Esophagus squamous epithelium (tissue), 5 donors: ENCODE results near the gene PGAP2. TPM values are rescaled to one million over a fixed set of nuclear protein-coding genes. Genes with fewer than 3 reads are reported as not detected.
"Not testable (repeated sequence)": the region's sequence is repeated elsewhere in the genome, so short reads cannot be mapped to it uniquely, and the experiment has no call there.

Experiments used
- DNase-seq: peaks from one replicate; lab custom pipeline; 2025; lab: John Stamatoyannopoulos, UW
- H3K27ac ChIP-seq, 4 donors: fragments of 200-600 bp; sonication (generic); one replicate each; pipeline ENCODE4 v1.5.1; 2016 to 2019; ENCODE audit warnings: mild to moderate bottlenecking in 1 of 4
- H3K27me3 ChIP-seq, 4 donors: fragments of 200-600 bp; sonication (generic); 1 replicate in 3 of 4; 2 replicates in 1 of 4; pipeline versions ENCODE4 v1.5.1 to v1.6.0; 2017 to 2021; ENCODE audit warnings: antibody characterized with exemption in 1 of 4
- H3K36me3 ChIP-seq, 3 donors: fragments of 200-600 bp; sonication (generic); one replicate each; pipeline ENCODE4 v1.5.1; 2016 to 2019
- H3K4me1 ChIP-seq, 3 donors: fragments of 200-600 bp; sonication (generic); one replicate each; pipeline ENCODE4 v1.5.1; 2017 to 2019
- H3K4me3 ChIP-seq, 4 donors: fragments of 200-600 bp; sonication (generic); 1 replicate in 3 of 4; 2 replicates in 1 of 4; pipeline ENCODE4 v1.5.1; 2016 to 2019; ENCODE audit warnings: mild to moderate bottlenecking in 2 of 4, moderate library complexity in 1 of 4
- H3K9me3 ChIP-seq, 3 donors: fragments of 200-600 bp; sonication (generic); one replicate each; pipeline ENCODE4 v1.5.1; 2016 to 2019
- POLR2A ChIP-seq, 4 donors: fragments of 450-650 bp; IDR thresholded peaks; one replicate each; pipeline ENCODE4 v1.6.1; 2017; ENCODE audit warnings: antibody characterized with exemption in 4 of 4, mild to moderate bottlenecking in 4 of 4, moderate library complexity in 3 of 4
- WGBS, 2 donors: methylation state at CpG; one replicate each; pipeline ENCODE4 v1.1.5; 2018; 5-methylcytosine and 5-hydroxymethylcytosine counted together
- intact Hi-C: fragments of 100-400 bp; cut with DNase I; formaldehyde crosslinking; loops from one replicate; pipeline ENCODE4 v1.15.0; 2022
- total RNA-seq, 4 donors: library from RNA; depleted of rRNA; stranded (reverse); fragments of >200 nt; gene quantifications; one replicate each; pipeline ENCODE4 v1.1.0, GENCODE V29; 2016
- TF ChIP-seq, protein P1 (sequence below), 6 experiments: fragments of 450-650 bp in 4 of 6; fragments of 200-600 bp in 2 of 6; sonication (generic) in 2 of 6; IDR thresholded peaks; one replicate each; pipeline ENCODE4 v1.5.1; 2016 to 2019; ENCODE audit warnings: antibody characterized with exemption in 6 of 6, mild to moderate bottlenecking in 4 of 6, moderate library complexity in 4 of 6
- donor health status: DM: yes; HTN: yes; CAD: no.

PGAP2 gene
- total RNA-seq, 4 donors from 2014 or later: 10.8 to 30.8 (median 27.5) TPM

- Histone ChIP-seq H3K9me3 (no peaks in the 10 kb centered on the region), H3K27ac (no peak overlapping the region), H3K27me3 (no peaks in the 10 kb centered on the region), H3K36me3 (no peaks in the 10 kb centered on the region), H3K4me1 (peaks cover 0 to 12% (median 0%) of the 10 kb centered on the region in 3 donors), H3K4me3 (no peak overlapping the region)
- 71 to 89% methylated on average over 11 of the region's 11 CpGs for WGBS, 2 donors
- no peak for DNase-seq
- intact Hi-C loops: no loop called here
- TF ChIP-seq, protein P1, sequence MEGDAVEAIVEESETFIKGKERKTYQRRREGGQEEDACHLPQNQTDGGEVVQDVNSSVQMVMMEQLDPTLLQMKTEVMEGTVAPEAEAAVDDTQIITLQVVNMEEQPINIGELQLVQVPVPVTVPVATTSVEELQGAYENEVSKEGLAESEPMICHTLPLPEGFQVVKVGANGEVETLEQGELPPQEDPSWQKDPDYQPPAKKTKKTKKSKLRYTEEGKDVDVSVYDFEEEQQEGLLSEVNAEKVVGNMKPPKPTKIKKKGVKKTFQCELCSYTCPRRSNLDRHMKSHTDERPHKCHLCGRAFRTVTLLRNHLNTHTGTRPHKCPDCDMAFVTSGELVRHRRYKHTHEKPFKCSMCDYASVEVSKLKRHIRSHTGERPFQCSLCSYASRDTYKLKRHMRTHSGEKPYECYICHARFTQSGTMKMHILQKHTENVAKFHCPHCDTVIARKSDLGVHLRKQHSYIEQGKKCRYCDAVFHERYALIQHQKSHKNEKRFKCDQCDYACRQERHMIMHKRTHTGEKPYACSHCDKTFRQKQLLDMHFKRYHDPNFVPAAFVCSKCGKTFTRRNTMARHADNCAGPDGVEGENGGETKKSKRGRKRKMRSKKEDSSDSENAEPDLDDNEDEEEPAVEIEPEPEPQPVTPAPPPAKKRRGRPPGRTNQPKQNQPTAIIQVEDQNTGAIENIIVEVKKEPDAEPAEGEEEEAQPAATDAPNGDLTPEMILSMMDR (IDR thresholded peaks at IDR 0.05): no peak
- no peak for TF ChIP-seq POLR2A (IDR thresholded peaks at IDR 0.05)
Observed at GRCh38 chr11:3803726-3804495, 4.4 kb upstream of the PGAP2 start.

DNA sequence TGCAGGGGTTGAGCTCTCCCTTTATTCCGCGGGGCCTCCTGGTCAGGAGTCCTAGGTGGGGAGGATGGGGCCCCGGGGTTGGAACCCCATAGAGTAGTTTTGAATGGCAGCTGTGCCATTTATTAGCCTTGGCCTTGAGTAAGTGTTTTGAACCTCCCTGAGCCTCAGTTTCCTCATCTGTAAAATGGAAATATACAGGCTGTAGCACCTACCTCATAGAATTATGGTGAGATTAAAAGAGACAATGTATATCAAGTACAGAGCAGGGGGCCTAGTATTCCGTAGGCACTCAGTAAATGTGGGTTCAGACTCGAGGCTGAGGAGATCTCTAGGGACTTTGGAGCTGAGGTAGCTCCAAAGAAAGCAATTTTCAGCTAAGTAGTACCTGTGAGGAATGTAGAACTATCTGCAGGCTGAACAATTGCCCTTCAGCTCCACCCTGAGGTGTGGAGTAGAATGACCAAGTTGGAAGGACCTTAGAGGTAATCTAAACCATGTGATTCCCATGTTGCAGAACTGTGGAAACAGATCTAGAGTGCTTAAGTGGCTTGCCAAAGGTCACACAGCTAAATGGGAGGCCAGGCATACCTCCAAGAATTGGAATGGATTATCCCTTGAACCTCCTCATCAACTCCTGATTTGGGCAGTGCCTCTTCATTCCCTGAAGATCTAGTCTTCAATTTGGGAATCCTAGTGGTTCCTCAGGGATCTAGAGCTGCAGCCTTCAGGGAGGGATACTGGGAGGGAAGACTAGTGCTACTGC, 682 bp downstream of the PGAP2 start:
- Histone ChIP-seq H3K27me3 (no peaks in the 10 kb centered on the region), H3K36me3 (peaks cover 0 to 7% (median 0%) of the 10 kb centered on the region in 3 donors), H3K27ac (peak overlapping the region; percentile 78 to 90 (median 86)), H3K4me1 (peaks cover 4 to 34% (median 12%) of the 10 kb centered on the region in 3 donors), H3K9me3 (no peaks in the 10 kb centered on the region), H3K4me3 (peak overlapping the region; percentile 69 to 82 (median 72))
- whole genome bisulfite sequencing, 2 donors: 19 to 29% methylated on average over 2 of the region's 5 CpGs
- intact Hi-C loops: no loop called here
- TF ChIP-seq, protein P1 (IDR thresholded peaks at IDR 0.05): peak in 5 of 6 experiments; percentile 18 to 57 (median 36)
- no peak for TF ChIP-seq POLR2A (IDR thresholded peaks at IDR 0.05)
- no peak for DNase-seq

GRCh38 chr11:3809624-3809928, 1.2 kb downstream of the PGAP2 start:
- WGBS, 2 donors: no CpG with 5 or more reads among the region's 1 CpG
- DNase-seq: no peak
- H3K4me1 ChIP-seq: peaks cover 4 to 34% (median 12%) of the 10 kb centered on the region in 3 donors
- no peaks in the 10 kb centered on the region for H3K9me3 ChIP-seq
- H3K4me3 ChIP-seq: no peak overlapping the region
- peak overlapping the region in 3 of 4 donors; percentile 85 to 90 (median 86) for H3K27ac ChIP-seq
- TF ChIP-seq, protein P1 (IDR thresholded peaks at IDR 0.05): no peak
- no peak for TF ChIP-seq POLR2A (IDR thresholded peaks at IDR 0.05)
- H3K27me3 ChIP-seq: no peaks in the 10 kb centered on the region
- peaks cover 0 to 7% (median 0%) of the 10 kb centered on the region in 3 donors for H3K36me3 ChIP-seq
- intact Hi-C loops: no loop called here

DNA sequence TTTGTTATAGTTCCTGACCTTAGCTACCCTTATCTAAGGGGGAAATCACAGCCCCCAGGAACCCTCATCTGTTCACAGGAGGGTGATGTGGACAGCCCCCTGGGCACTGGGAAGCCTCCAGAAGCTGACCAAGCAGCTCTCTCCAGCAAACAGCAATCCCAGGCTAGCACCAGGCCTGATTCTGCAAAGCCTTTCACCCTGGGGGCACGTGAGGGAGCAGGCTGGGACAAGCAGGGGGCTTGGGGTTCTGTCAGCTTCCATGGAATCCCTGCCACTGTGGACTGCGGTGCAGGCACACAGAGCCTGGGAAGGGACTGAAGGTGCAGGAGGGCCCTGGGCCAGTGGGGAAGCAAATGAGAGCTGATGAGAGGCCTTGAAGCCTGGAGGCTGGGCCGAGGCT, 2.1 kb downstream of the PGAP2 start:
- Histone ChIP-seq H3K36me3 (peaks cover 0 to 7% (median 0%) of the 10 kb centered on the region in 3 donors), H3K4me1 (peaks cover 4 to 34% (median 12%) of the 10 kb centered on the region in 3 donors), H3K27me3 (no peaks in the 10 kb centered on the region), H3K4me3 (no peak overlapping the region), H3K9me3 (no peaks in the 10 kb centered on the region), H3K27ac (peak overlapping the region in 3 of 4 donors; percentile 85 to 90 (median 86))
- 71 to 83% methylated on average over 1 of the region's 3 CpGs for WGBS, 2 donors
- TF ChIP-seq, protein P1 (IDR thresholded peaks at IDR 0.05): no peak
- TF ChIP-seq POLR2A (IDR thresholded peaks at IDR 0.05): no peak
- no peak for DNase-seq
- intact Hi-C loops: no loop called here

- intact Hi-C loops: no loop called here
- no peak for DNase-seq
- TF ChIP-seq POLR2A (IDR thresholded peaks at IDR 0.05): no peak
- TF ChIP-seq, protein P1 (IDR thresholded peaks at IDR 0.05): no peak
- peaks cover 4 to 36% (median 12%) of the 10 kb centered on the region in 3 donors for H3K4me1 ChIP-seq
- no peaks in the 10 kb centered on the region for H3K27me3 ChIP-seq
- H3K4me3 ChIP-seq: no peak overlapping the region
- no peaks in the 10 kb centered on the region for H3K9me3 ChIP-seq
- H3K36me3 ChIP-seq: peaks cover 0 to 7% (median 0%) of the 10 kb centered on the region in 3 donors
- peak overlapping the region in 1 of 4 donors; percentile 90 for H3K27ac ChIP-seq
- 90 to 100% methylated on average over 2 to 4 of the region's 4 CpGs for WGBS, 2 donors
Observed at GRCh38 chr11:3810951-3811350, 2.6 kb downstream of the PGAP2 start.

GRCh38 chr11:3814832-3815231, 6.5 kb downstream of the PGAP2 start:
- H3K4me3 ChIP-seq, DNase-seq, H3K9me3 ChIP-seq, H3K27me3 ChIP-seq, intact Hi-C loops, H3K27ac ChIP-seq: not testable (repeated sequence)
- Histone ChIP-seq H3K4me1 (peaks cover 0 to 31% (median 6%) of the 10 kb centered on the region in 3 donors), H3K36me3 (peaks cover 0 to 15% (median 0%) of the 10 kb centered on the region in 3 donors)
- 92 to 95% methylated on average over 5 of the region's 5 CpGs for WGBS, 2 donors
